ENCODE data around the gene PAN3. TPM values are rescaled to one million over a fixed set of nuclear protein-coding genes. Genes with fewer than 3 reads are reported as not detected.

PAN3 gene
- total RNA-seq, 1 donor, result 22.8 TPM

- TF ChIP-seq CTCF (IDR thresholded peaks at IDR 0.05; ENCODE audit: insufficient read depth, low read length), result no peak
- no peak for DNase-seq (ENCODE audit: low read depth)
- H3K4me3 ChIP-seq (ENCODE audit: low read depth, low read length), result no peak overlapping the region
These were observed 113.1 kb downstream of the PAN3 start for GRCh38 chr13:28251466-28251865.

- no peak for DNase-seq (ENCODE audit: low read depth)
- H3K4me3 ChIP-seq (ENCODE audit: low read depth, low read length), result no peak overlapping the region
- TF ChIP-seq CTCF (IDR thresholded peaks at IDR 0.05; ENCODE audit: insufficient read depth, low read length), result no peak
These were observed 114.2 kb downstream of the PAN3 start for GRCh38 chr13:28252547-28252946.

- no peak overlapping the region for H3K4me3 ChIP-seq (ENCODE audit: low read depth, low read length)
- TF ChIP-seq CTCF (IDR thresholded peaks at IDR 0.05; ENCODE audit: insufficient read depth, low read length), result no peak
- no peak for DNase-seq (ENCODE audit: low read depth)
These were observed 119.0 kb downstream of the PAN3 start for GRCh38 chr13:28257305-28257704.

GRCh38 chr13:28258417-28258816 is 120.1 kb downstream of the PAN3 start:
- no peak for DNase-seq (ENCODE audit: low read depth)
- no peak for TF ChIP-seq CTCF (IDR thresholded peaks at IDR 0.05; ENCODE audit: insufficient read depth, low read length)
- no peak overlapping the region for H3K4me3 ChIP-seq (ENCODE audit: low read depth, low read length)

GRCh38 chr13:28267497-28267896 is 129.2 kb downstream of the PAN3 start:
- no peak overlapping the region for H3K4me3 ChIP-seq (ENCODE audit: low read depth, low read length)
- TF ChIP-seq CTCF (IDR thresholded peaks at IDR 0.05; ENCODE audit: insufficient read depth, low read length), result no peak
- no peak for DNase-seq (ENCODE audit: low read depth)

- no peak for TF ChIP-seq CTCF (IDR thresholded peaks at IDR 0.05; ENCODE audit: insufficient read depth, low read length)
- no peak overlapping the region for H3K4me3 ChIP-seq (ENCODE audit: low read depth, low read length)
- DNase-seq (ENCODE audit: low read depth), result no peak
These were observed 130.5 kb downstream of the PAN3 start for GRCh38 chr13:28268800-28269223.

- no peak for TF ChIP-seq CTCF (IDR thresholded peaks at IDR 0.05; ENCODE audit: insufficient read depth, low read length)
- no peak for DNase-seq (ENCODE audit: low read depth)
- H3K4me3 ChIP-seq (ENCODE audit: low read depth, low read length), result no peak overlapping the region
These were observed 132.9 kb downstream of the PAN3 start for GRCh38 chr13:28271056-28271840.

All from fibroblast of the aortic adventitia (primary cell).